Hepatocyte (in vitro differentiated cells): ENCODE data around the gene PPP1R14B. TPM values are rescaled to one million over a fixed set of nuclear protein-coding genes. Genes with fewer than 3 reads are reported as not detected.

Experiments
- DNase-seq: peaks from one replicate; pipeline ENCODE4 v3.0.0-alpha.2; 2016; ENCODE audit warnings: low spot score
- H2AFZ ChIP-seq: fragments of 200-600 bp; sonication (generic); 2 replicates; pipeline ENCODE4 v1.6.0; 2016; ENCODE audit warnings: antibody characterized with exemption, mild to moderate bottlenecking
- H3K27ac ChIP-seq: fragments of 200-600 bp; sonication (generic); 2 replicates; pipeline ENCODE4 v1.5.1; 2016; ENCODE audit warnings: mild to moderate bottlenecking
- H3K27me3 ChIP-seq: fragments of 200-600 bp; sonication (generic); 2 replicates; pipeline ENCODE4 v1.6.1; 2016
- H3K36me3 ChIP-seq: fragments of 200-600 bp; sonication (generic); replicated peaks from 2 replicates; pipeline ENCODE4 v1.5.1; 2016; ENCODE audit warnings: low read depth; ENCODE audit not compliant: insufficient read depth
- H3K4me1 ChIP-seq: fragments of 200-600 bp; sonication (generic); 2 replicates; pipeline ENCODE4 v1.5.1; 2016; ENCODE audit warnings: mild to moderate bottlenecking, moderate library complexity; ENCODE audit not compliant: insufficient read depth
- H3K4me2 ChIP-seq: fragments of 200-600 bp; sonication (generic); 2 replicates; pipeline ENCODE4 v1.6.0; 2016
- H3K4me3 ChIP-seq: fragments of 200-600 bp; sonication (generic); 2 replicates; pipeline ENCODE4 v1.5.1; 2016; ENCODE audit warnings: mild to moderate bottlenecking
- H3K79me2 ChIP-seq: fragments of 200-600 bp; sonication (generic); 2 replicates; pipeline ENCODE4 v1.6.0; 2017; ENCODE audit warnings: mild to moderate bottlenecking
- H3K9me2 ChIP-seq: fragments of 200-600 bp; sonication (generic); replicated peaks from 2 replicates; pipeline ENCODE4 v1.6.0; 2017; ENCODE audit warnings: mild to moderate bottlenecking; ENCODE audit not compliant: insufficient read depth
- H3K9me3 ChIP-seq: fragments of 200-600 bp; sonication (generic); 2 replicates; pipeline ENCODE4 v1.5.1; 2016; ENCODE audit warnings: low read depth, mild to moderate bottlenecking
- H4K20me1 ChIP-seq: fragments of 200-600 bp; sonication (generic); 2 replicates; pipeline ENCODE4 v1.6.0; 2016; ENCODE audit warnings: mild to moderate bottlenecking; ENCODE audit not compliant: insufficient read depth, poor library complexity, severe bottlenecking
- EZH2 ChIP-seq: fragments of 200-600 bp; sonication (generic); IDR thresholded peaks from 2 replicates; pipeline ENCODE4 v1.6.1; 2016; ENCODE audit warnings: antibody characterized with exemption, mild to moderate bottlenecking, borderline replicate concordance
- EZH2phosphoT487 ChIP-seq: fragments of 200-600 bp; sonication (generic); IDR thresholded peaks from one replicate; pipeline ENCODE4 v1.6.1; 2018; ENCODE audit warnings: antibody characterized with exemption, mild to moderate bottlenecking, low read depth, moderate library complexity; ENCODE audit not compliant: unreplicated experiment, severe bottlenecking
- WGBS: methylation state at CpG from one replicate; pipeline ENCODE4 v1.1.6; 2016; ENCODE audit warnings: low lambda C conversion rate; ENCODE audit errors: missing lambda C conversion rate; 5-methylcytosine and 5-hydroxymethylcytosine counted together
- polyA plus RNA-seq: library from polyadenylated mRNA; unstranded; fragments of >200 nt; fragmentation: Nextera tagmentation; extraction: Ambion mirVana; gene quantifications from 2 replicates; pipeline ENCODE4 v1.2.1, GENCODE V29; 2016
- total RNA-seq: library from RNA; depleted of rRNA; stranded (reverse); fragments of >200 nt; gene quantifications from 2 replicates; pipeline ENCODE4 v1.2.3, GENCODE V29; 2014
- TF ChIP-seq, protein P1 (sequence below): fragments of 200-600 bp; sonication (generic); IDR thresholded peaks from 2 replicates; pipeline ENCODE4 v1.5.1; 2016; ENCODE audit warnings: antibody characterized with exemption, mild to moderate bottlenecking; ENCODE audit not compliant: poor library complexity

PPP1R14B gene
- total and polyA plus RNA-seq, 2 experiments from 2014 or later = 86.8 to 229 TPM

DNA sequence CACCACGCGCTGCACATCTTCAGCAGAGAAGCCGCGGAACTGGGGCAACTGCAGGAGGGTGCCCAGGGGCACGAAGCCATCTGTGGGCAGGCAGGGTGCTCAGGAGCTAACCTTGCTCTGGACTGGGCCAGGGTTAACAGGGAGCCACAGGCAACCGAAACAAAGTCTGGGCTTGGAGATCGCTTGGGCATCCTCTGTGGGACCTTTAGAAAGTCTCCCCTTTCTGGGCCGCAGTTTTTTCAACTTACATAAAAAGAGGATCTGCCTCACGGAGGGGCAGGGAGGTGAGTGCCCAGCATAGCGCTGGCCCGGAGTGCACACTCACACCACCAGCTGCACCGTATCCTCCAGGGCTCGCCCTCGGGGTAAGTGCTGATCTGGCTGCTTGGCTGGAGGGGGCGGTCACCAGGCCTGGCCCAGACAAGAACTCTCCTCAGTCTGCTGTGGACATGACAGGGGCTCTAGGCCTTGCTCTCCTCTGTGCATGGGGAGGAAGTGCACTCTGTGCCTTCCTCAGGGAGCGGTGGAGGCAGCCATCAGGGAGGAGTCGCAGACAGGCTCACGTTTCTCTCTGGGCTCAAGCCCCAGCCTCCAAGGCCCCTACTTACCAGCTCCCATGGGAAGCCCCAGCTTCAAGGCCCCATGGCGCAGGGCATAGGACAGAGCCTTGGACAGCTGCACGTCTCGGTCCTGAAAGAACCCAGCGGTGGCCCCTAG, 21.7 kb downstream of the PPP1R14B start:
- Histone ChIP-seq H3K9me3 (no peaks in the 10 kb centered on the region), H3K79me2 (peaks cover 25% of the 10 kb centered on the region), H3K36me3 (no peaks in the 10 kb centered on the region), H3K27me3 (no peaks in the 10 kb centered on the region), H3K4me2 (peak overlapping the region; percentile 94), H3K9me2 (no peaks in the 10 kb centered on the region), H3K27ac (peak overlapping the region; percentile 76), H3K4me3 (peak overlapping the region; percentile 66), H3K4me1 (peaks cover 22% of the 10 kb centered on the region), H2AFZ (no peak overlapping the region), H4K20me1 (no peaks in the 10 kb centered on the region)
- 70% methylated on average over 22 of the region's 22 CpGs for WGBS
- TF ChIP-seq EZH2phosphoT487 (no peak), EZH2 (no peak)
- TF ChIP-seq, protein P1, sequence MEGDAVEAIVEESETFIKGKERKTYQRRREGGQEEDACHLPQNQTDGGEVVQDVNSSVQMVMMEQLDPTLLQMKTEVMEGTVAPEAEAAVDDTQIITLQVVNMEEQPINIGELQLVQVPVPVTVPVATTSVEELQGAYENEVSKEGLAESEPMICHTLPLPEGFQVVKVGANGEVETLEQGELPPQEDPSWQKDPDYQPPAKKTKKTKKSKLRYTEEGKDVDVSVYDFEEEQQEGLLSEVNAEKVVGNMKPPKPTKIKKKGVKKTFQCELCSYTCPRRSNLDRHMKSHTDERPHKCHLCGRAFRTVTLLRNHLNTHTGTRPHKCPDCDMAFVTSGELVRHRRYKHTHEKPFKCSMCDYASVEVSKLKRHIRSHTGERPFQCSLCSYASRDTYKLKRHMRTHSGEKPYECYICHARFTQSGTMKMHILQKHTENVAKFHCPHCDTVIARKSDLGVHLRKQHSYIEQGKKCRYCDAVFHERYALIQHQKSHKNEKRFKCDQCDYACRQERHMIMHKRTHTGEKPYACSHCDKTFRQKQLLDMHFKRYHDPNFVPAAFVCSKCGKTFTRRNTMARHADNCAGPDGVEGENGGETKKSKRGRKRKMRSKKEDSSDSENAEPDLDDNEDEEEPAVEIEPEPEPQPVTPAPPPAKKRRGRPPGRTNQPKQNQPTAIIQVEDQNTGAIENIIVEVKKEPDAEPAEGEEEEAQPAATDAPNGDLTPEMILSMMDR = no peak
- no peak for DNase-seq

DNA sequence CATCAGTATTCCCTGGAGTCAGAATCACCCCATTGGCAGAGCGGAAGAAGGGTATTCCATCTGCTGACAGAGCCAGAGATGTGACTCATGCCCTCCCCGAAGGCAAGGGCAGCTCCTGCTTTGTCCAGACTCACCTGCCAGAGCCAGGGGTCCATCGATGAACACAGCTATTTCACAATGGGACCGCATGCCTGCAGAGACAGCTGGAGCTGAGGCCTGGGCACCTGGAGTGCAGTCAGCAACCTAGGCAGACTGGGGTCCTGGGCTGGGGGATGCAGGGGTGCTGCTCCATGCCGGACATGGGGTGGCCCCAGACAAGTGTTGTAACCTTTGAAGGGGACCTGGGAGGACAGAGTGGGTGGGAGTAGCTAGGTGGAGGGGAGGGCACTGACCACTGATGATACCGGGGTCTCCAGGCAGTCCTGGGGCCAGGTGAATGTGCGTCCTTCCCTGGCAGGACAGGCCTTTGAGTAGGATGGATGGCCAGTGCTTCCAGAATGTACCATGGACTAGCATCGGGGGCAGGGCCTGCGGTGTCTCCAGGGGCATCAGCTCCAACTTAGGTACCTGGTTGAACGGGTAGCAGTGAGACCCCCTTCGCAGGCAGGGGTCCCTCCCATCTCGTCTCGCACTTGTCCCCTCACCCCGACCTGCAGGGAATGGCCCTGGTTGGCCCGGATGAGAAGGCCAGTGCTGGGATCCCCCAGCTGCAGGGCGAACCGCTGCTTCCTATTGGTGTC, 22.4 kb downstream of the PPP1R14B start:
- no peaks in the 10 kb centered on the region for H4K20me1 ChIP-seq
- peak overlapping the region; percentile 94 for H3K4me2 ChIP-seq
- DNase-seq = no peak
- no peak overlapping the region for H3K4me3 ChIP-seq
- H3K9me3 ChIP-seq = no peaks in the 10 kb centered on the region
- H2AFZ ChIP-seq = no peak overlapping the region
- TF ChIP-seq EZH2phosphoT487 (no peak), EZH2 (no peak)
- TF ChIP-seq, protein P1 = no peak
- H3K36me3 ChIP-seq = no peaks in the 10 kb centered on the region
- H3K79me2 ChIP-seq = peaks cover 25% of the 10 kb centered on the region
- peaks cover 18% of the 10 kb centered on the region for H3K4me1 ChIP-seq
- H3K27me3 ChIP-seq = no peaks in the 10 kb centered on the region
- no peaks in the 10 kb centered on the region for H3K9me2 ChIP-seq
- WGBS = 92% methylated on average over 17 of the region's 17 CpGs
- H3K27ac ChIP-seq = no peak overlapping the region

DNA sequence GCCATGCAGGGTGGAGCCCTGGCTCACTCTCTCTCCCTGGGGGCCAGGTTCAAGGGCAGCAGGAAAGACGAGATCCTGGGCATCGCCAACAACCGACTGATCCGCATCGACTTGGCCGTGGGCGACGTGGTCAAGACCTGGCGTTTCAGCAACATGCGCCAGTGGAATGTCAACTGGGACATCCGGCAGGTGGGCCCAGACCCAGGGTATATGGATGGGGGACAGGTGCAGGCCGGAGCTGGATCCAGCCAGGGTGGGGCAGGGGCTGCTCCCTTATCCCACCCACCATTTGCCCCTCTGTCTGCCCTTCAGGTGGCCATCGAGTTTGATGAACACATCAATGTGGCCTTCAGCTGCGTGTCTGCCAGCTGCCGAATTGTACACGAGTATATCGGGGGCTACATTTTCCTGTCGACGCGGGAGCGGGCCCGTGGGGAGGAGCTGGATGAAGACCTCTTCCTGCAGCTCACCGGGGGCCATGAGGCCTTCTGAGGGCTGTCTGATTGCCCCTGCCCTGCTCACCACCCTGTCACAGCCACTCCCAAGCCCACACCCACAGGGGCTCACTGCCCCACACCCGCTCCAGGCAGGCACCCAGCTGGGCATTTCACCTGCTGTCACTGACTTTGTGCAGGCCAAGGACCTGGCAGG, 23.6 kb downstream of the PPP1R14B start:
- Histone ChIP-seq H3K9me3 (no peaks in the 10 kb centered on the region), H3K27me3 (no peaks in the 10 kb centered on the region), H3K4me1 (peaks cover 18% of the 10 kb centered on the region), H2AFZ (no peak overlapping the region), H4K20me1 (no peaks in the 10 kb centered on the region), H3K79me2 (peaks cover 24% of the 10 kb centered on the region), H3K9me2 (no peaks in the 10 kb centered on the region), H3K36me3 (no peaks in the 10 kb centered on the region), H3K4me3 (no peak overlapping the region), H3K4me2 (no peak overlapping the region), H3K27ac (no peak overlapping the region)
- 95% methylated on average over 24 of the region's 24 CpGs for WGBS
- TF ChIP-seq, protein P1 = no peak
- no peak for TF ChIP-seq EZH2
- no peak for TF ChIP-seq EZH2phosphoT487
- no peak for DNase-seq
